SJCRH30 (cell line): ENCODE measurements around the gene KRTAP20-3. TPM values are rescaled to one million over a fixed set of nuclear protein-coding genes. Genes with fewer than 3 reads are reported as not detected.

Source experiments
- DNase-seq, 2 experiments: peaks; one replicate each; pipeline ENCODE4 v3.0.0-alpha.2; 2015 to 2020
- H3K27ac ChIP-seq: fragments of 250-450 bp; sonication (Bioruptor Pico); 2 replicates; pipeline ENCODE4 v1.5.1; 2020; ENCODE audit warnings: mild to moderate bottlenecking, moderate library complexity
- H3K27me3 ChIP-seq: fragments of 250-450 bp; sonication (Bioruptor Pico); 2 replicates; pipeline ENCODE4 v1.5.1; 2020; ENCODE audit warnings: mild to moderate bottlenecking, moderate library complexity
- H3K36me3 ChIP-seq: fragments of 250-450 bp; sonication (Bioruptor Pico); 2 replicates; pipeline ENCODE4 v1.5.1; 2020; ENCODE audit warnings: mild to moderate bottlenecking, moderate library complexity
- H3K4me1 ChIP-seq: fragments of 250-450 bp; sonication (Bioruptor Pico); 2 replicates; pipeline ENCODE4 v1.5.1; 2020; ENCODE audit warnings: mild to moderate bottlenecking, moderate library complexity
- H3K4me3 ChIP-seq: fragments of 250-450 bp; sonication (Bioruptor Pico); 2 replicates; pipeline ENCODE4 v1.5.1; 2020; ENCODE audit warnings: mild to moderate bottlenecking, moderate library complexity
- H3K9me3 ChIP-seq: fragments of 250-450 bp; sonication (Bioruptor Pico); replicated peaks from 2 replicates; pipeline ENCODE4 v1.5.1; 2020; ENCODE audit warnings: mild to moderate bottlenecking, moderate library complexity
- total RNA-seq: library from RNA; depleted of rRNA; stranded (reverse); fragments of >200 nt; shearing (Covaris generic); gene quantifications from 2 replicates; pipeline ENCODE4 v1.2.3, GENCODE V29; 2014; rRNA removed

The KRTAP20-3 gene
- not detected in 2 replicates for total RNA-seq

GRCh38 chr21:30642564-30642963, at the start of gene KRTAP20-3:
KRTAP20-3 (plus strand) TSS chr21:30642864.
- H3K4me3 ChIP-seq = no peak within 1 kb of the TSS
- no peak within 1 kb of the TSS for H3K27ac ChIP-seq
- no peaks in the 10 kb centered on the region for H3K27me3 ChIP-seq
- H3K4me1 ChIP-seq = no peaks in the 10 kb centered on the region
- no peaks in the 10 kb centered on the region for H3K36me3 ChIP-seq
- H3K9me3 ChIP-seq = no peaks in the 10 kb centered on the region
- DNase-seq = no peak

- no peaks in the 10 kb centered on the region for H3K27me3 ChIP-seq
- H3K36me3 ChIP-seq = no peaks in the 10 kb centered on the region
- H3K27ac ChIP-seq = no peak within 1 kb of the TSS
- H3K4me1 ChIP-seq = no peaks in the 10 kb centered on the region
- DNase-seq = no peak
- no peak within 1 kb of the TSS for H3K4me3 ChIP-seq
- H3K9me3 ChIP-seq = no peaks in the 10 kb centered on the region
Observed at GRCh38 chr21:30598802-30599201, 43.9 kb upstream of the KRTAP20-3 start, which contains the start of gene KRTAP6-2. KRTAP6-2 (minus strand) TSS chr21:30598902; CDS start chr21:30598874, 28 bp downstream.

GRCh38 chr21:30600787-30601186, 41.9 kb upstream of the KRTAP20-3 start, which contains the start of gene KRTAP22-1:
KRTAP22-1 (plus strand) TSS chr21:30601087.
- DNase-seq = no peak

DNA sequence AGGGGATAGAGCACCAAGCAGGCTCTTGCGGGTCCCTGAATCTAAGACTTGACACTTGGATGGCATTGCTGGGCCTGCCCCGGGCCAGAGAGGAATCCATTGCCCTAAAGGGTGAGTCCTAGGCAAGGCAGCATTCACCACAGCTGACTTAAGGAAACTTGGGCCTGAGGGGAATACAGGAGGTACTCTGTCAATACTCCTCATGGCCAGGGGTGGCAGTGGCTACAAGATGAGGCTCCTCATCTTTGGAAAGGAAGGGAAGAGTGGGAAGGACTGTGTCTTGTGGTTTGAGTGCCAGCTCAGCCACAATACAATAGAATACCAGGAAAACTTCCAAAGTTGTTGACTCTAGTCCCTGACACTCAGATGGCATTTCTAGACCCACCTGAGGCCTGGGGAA, 36.7 kb upstream of the KRTAP20-3 start:
- H3K36me3 ChIP-seq = no peaks in the 10 kb centered on the region
- H3K27me3 ChIP-seq = no peaks in the 10 kb centered on the region
- no peak for DNase-seq
- H3K27ac ChIP-seq = no peak overlapping the region
- H3K4me1 ChIP-seq = no peaks in the 10 kb centered on the region
- H3K4me3 ChIP-seq = no peak overlapping the region
- no peaks in the 10 kb centered on the region for H3K9me3 ChIP-seq

More at GRCh38 chr21:30600787-30601186, 41.9 kb upstream of the KRTAP20-3 start, which contains the start of gene KRTAP22-1:
- Histone ChIP-seq H3K27ac (no peak within 1 kb of the TSS), H3K27me3 (no peaks in the 10 kb centered on the region), H3K4me3 (no peak within 1 kb of the TSS), H3K36me3 (no peaks in the 10 kb centered on the region), H3K9me3 (no peaks in the 10 kb centered on the region), H3K4me1 (no peaks in the 10 kb centered on the region)

GRCh38 chr21:30612132-30612531, 30.5 kb upstream of the KRTAP20-3 start:
- no peaks in the 10 kb centered on the region for H3K9me3 ChIP-seq
- H3K4me1 ChIP-seq = no peaks in the 10 kb centered on the region
- no peaks in the 10 kb centered on the region for H3K27me3 ChIP-seq
- no peak overlapping the region for H3K27ac ChIP-seq
- no peak for DNase-seq
- H3K36me3 ChIP-seq = no peaks in the 10 kb centered on the region
- H3K4me3 ChIP-seq = no peak overlapping the region

DNA sequence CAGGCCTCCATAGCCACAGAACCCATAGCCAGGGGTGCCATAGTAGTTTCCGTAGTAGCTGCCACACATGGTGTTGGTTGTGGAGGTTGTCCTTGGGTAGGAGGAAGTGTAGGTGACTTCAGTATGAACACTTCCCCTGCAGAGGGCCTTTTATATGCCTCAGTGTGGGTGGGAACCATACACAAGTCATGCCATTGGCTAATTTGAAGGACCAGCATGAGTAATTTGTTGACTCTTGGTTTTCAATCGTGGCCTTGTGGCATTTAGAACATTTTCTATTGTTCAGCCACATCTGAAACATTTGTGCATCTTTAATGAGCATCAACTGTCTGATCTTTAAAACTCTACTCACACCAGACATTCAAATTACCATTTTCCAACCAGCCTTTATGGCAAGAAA, 28.8 kb upstream of the KRTAP20-3 start, which contains the start of gene KRTAP6-1:
TSS of gene KRTAP6-1 (minus strand) at position 95 of the 400 bp plus-strand sequence. CDS start at position 69, 26 bp downstream.
- no peak within 1 kb of the TSS for H3K4me3 ChIP-seq
- no peaks in the 10 kb centered on the region for H3K4me1 ChIP-seq
- H3K36me3 ChIP-seq = no peaks in the 10 kb centered on the region
- no peak within 1 kb of the TSS for H3K27ac ChIP-seq
- DNase-seq = no peak
- no peaks in the 10 kb centered on the region for H3K9me3 ChIP-seq
- H3K27me3 ChIP-seq = no peaks in the 10 kb centered on the region

DNA sequence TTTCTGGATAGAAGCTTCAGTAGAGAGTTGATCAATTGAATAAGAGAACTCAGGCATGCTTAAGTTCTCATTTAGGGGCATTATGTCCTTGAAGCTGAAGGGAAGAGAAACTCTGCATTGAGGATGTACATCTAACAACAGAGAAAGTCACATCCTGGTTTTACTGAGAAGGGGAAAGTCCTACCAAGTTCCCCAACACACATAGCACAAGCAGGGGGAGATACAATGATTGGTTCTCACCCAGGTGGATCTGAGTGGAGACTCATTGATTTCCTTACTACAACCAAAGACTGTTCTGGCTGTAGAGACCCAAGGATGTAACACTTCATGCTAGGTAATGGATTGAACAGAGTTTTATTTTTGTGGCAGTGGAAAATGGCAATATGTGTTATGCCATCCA, 27.5 kb upstream of the KRTAP20-3 start:
- no peak overlapping the region for H3K4me3 ChIP-seq
- no peaks in the 10 kb centered on the region for H3K27me3 ChIP-seq
- H3K36me3 ChIP-seq = no peaks in the 10 kb centered on the region
- no peaks in the 10 kb centered on the region for H3K9me3 ChIP-seq
- DNase-seq = no peak
- H3K4me1 ChIP-seq = no peaks in the 10 kb centered on the region
- no peak overlapping the region for H3K27ac ChIP-seq

- H3K27me3 ChIP-seq = 0 out of 2 replicates have a peak, but pooled peaks cover 2% of the 10 kb centered on the region
- no peak within 1 kb of the TSS for H3K27ac ChIP-seq
- no peaks in the 10 kb centered on the region for H3K9me3 ChIP-seq
- H3K4me1 ChIP-seq = no peaks in the 10 kb centered on the region
- H3K4me3 ChIP-seq = no peak within 1 kb of the TSS
- H3K36me3 ChIP-seq = no peaks in the 10 kb centered on the region
- no peak for DNase-seq
Observed at GRCh38 chr21:30616125-30616524, 26.5 kb upstream of the KRTAP20-3 start, which contains the start of gene KRTAP20-1. KRTAP20-1 (plus strand) TSS chr21:30616425; CDS start chr21:30616455, 30 bp downstream.

DNA sequence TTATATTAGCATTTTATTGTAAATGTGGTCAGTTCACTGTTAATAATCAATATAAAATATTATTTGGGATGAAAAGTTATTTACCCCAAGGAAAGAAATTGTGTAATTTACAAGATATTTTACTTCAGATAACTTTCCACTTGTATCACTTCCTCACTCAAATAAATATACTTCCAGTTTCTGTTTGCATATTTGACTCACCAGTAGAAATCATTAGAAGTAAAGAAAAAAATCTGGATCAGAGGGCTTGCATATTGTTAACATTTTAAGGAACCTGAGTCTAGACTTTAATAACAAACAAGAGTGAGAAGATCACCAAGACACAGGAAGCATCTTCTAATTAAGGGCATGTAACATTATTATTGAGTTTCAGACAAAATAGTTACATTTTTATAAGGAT, 22.6 kb upstream of the KRTAP20-3 start:
- no peak overlapping the region for H3K4me3 ChIP-seq
- H3K9me3 ChIP-seq = no peaks in the 10 kb centered on the region
- 0 out of 2 replicates have a peak, but pooled peaks cover 3% of the 10 kb centered on the region for H3K27me3 ChIP-seq
- no peak for DNase-seq
- H3K27ac ChIP-seq = no peak overlapping the region
- H3K36me3 ChIP-seq = no peaks in the 10 kb centered on the region
- H3K4me1 ChIP-seq = no peaks in the 10 kb centered on the region

DNA sequence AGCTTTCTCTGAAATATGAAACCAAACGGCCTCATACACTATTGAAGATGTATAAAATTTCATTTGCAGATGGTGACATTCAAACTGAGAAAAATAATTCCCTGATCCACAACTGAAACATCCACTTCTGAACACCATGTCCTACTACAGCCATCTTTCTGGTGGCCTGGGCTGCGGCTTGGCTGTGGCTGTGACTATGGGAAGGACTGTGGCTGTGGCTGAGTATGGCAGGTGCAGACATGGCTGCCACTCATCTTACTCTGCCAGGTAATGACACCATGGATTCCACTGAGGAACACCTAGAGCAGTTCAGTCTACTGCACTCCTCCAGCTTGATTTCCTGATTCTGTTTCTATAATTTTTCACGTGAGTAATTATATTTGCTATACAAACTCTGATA, 22.1 kb upstream of the KRTAP20-3 start, which contains the start of gene KRTAP20-4:
TSS of gene KRTAP20-4 (plus strand) at position 106 of the 400 bp plus-strand sequence.
- Histone ChIP-seq H3K36me3 (no peaks in the 10 kb centered on the region), H3K9me3 (no peaks in the 10 kb centered on the region), H3K4me1 (no peaks in the 10 kb centered on the region), H3K4me3 (no peak within 1 kb of the TSS), H3K27me3 (0 out of 2 replicates have a peak, but pooled peaks cover 3% of the 10 kb centered on the region), H3K27ac (no peak within 1 kb of the TSS)
- no peak for DNase-seq

DNA sequence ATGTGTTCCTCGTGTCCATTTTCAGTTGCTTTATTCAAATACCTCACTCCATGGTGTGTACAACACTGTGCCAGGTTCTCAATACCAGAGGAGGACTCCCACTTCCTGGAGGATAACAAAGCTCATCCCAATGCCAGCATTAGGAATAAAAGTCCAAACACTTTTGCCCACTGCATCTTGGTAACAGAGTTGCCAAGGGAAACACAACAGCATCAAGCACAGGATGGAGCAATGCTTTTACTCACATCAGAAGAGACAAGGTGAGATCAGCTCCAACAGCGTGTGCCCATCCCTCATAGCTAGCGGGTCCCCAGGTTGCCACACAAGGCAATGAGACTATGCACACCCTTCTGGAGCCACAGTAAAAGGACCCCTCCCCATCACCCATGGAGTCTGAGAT, 19.3 kb upstream of the KRTAP20-3 start:
- no peaks in the 10 kb centered on the region for H3K9me3 ChIP-seq

GRCh38 chr21:30625449-30626165, 17.1 kb upstream of the KRTAP20-3 start:
- Histone ChIP-seq H3K27ac (no peak overlapping the region), H3K4me1 (no peaks in the 10 kb centered on the region), H3K9me3 (no peaks in the 10 kb centered on the region), H3K27me3 (0 out of 2 replicates have a peak, but pooled peaks cover 6% of the 10 kb centered on the region), H3K36me3 (no peaks in the 10 kb centered on the region), H3K4me3 (no peak overlapping the region)
- DNase-seq = no peak

More for the DNA sequence above, 19.3 kb upstream of the KRTAP20-3 start:
- Histone ChIP-seq H3K36me3 (no peaks in the 10 kb centered on the region), H3K27ac (no peak overlapping the region), H3K27me3 (0 out of 2 replicates have a peak, but pooled peaks cover 3% of the 10 kb centered on the region), H3K4me3 (no peak overlapping the region), H3K4me1 (no peaks in the 10 kb centered on the region)
- DNase-seq = no peak

DNA sequence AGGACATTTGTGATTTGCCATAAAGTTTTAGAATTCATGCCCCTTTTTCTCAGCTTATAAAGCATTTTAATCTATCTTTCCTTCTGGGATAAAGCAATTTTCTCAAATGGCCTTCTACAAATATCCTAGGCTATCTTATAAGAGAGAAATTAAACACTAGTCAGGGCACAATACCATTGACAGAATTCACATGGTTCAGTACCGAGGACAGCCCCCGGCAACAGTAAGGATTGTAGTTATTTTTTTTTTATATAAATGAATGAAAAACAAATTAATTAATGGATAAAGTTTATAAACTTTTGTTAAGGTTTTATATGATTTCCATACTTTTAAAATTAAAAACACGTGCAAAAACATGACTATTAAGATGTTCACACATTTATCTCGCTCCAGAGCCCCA, 14.6 kb upstream of the KRTAP20-3 start:
- no peak for DNase-seq
- H3K4me3 ChIP-seq = no peak overlapping the region
- no peaks in the 10 kb centered on the region for H3K9me3 ChIP-seq
- 0 out of 2 replicates have a peak, but pooled peaks cover 3% of the 10 kb centered on the region for H3K27me3 ChIP-seq
- no peaks in the 10 kb centered on the region for H3K36me3 ChIP-seq
- no peaks in the 10 kb centered on the region for H3K4me1 ChIP-seq
- H3K27ac ChIP-seq = no peak overlapping the region

GRCh38 chr21:30629200-30629599, 13.5 kb upstream of the KRTAP20-3 start:
- Histone ChIP-seq H3K4me1 (no peaks in the 10 kb centered on the region), H3K4me3 (no peak overlapping the region), H3K36me3 (no peaks in the 10 kb centered on the region), H3K27ac (no peak overlapping the region), H3K27me3 (peaks cover 3% of the 10 kb centered on the region; the same call in 1 of the 2 replicates), H3K9me3 (no peaks in the 10 kb centered on the region)
- DNase-seq = no peak

DNA sequence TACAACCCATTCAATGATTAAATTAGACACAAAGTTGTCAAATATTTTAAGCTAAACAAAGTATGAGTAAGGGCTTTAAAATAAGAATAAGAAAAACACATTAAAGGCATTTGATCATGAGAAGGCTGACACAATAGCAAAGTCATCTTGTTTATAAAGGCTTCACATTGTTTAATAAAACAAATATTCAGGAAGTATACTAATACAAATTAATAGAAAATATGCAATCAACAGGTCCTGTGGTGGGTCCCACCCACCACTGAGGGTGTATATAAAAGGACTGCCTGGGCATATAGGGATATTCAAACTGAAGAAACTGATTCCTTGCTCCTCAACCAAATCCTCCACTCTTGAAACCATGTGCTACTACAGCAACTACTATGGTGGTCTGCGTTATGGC, 7.8 kb upstream of the KRTAP20-3 start, which contains the start of gene KRTAP20-2:
TSS of gene KRTAP20-2 (plus strand) at position 301 of the 400 bp plus-strand sequence. CDS start at position 359, 58 bp downstream.
- no peak within 1 kb of the TSS for H3K27ac ChIP-seq
- no peak for DNase-seq
- H3K27me3 ChIP-seq = no peaks in the 10 kb centered on the region; the same call in 1 of the 2 replicates
- no peak within 1 kb of the TSS for H3K4me3 ChIP-seq
- no peaks in the 10 kb centered on the region for H3K36me3 ChIP-seq
- no peaks in the 10 kb centered on the region for H3K4me1 ChIP-seq
- H3K9me3 ChIP-seq = no peaks in the 10 kb centered on the region
